ENCODE data around the gene GDPD5.

Gene GDPD5

GRCh38 chr11:75469785-75470405 is 55.8 kb downstream of the GDPD5 start:
- DNase-seq: no peak

- DNase-seq: no peak
These were observed 57.0 kb downstream of the GDPD5 start for GRCh38 chr11:75468534-75469340.

GRCh38 chr11:75467881-75468280 is 57.9 kb downstream of the GDPD5 start:
- DNase-seq: no peak

- no peak for DNase-seq
These were observed 58.4 kb downstream of the GDPD5 start for GRCh38 chr11:75467311-75467710.

GRCh38 chr11:75465701-75466531 is 59.8 kb downstream of the GDPD5 start:
- DNase-seq: no peak

- no peak for DNase-seq
These were observed 62.5 kb downstream of the GDPD5 start for GRCh38 chr11:75463106-75463774.

GRCh38 chr11:75462117-75462653 is 63.6 kb downstream of the GDPD5 start:
- DNase-seq: no peak

- no peak for DNase-seq
These were observed 64.6 kb downstream of the GDPD5 start for GRCh38 chr11:75461151-75461550.

- DNase-seq: no peak
These were observed 69.1 kb downstream of the GDPD5 start for GRCh38 chr11:75456596-75457183.

- DNase-seq: no peak
These were observed 70.8 kb downstream of the GDPD5 start for GRCh38 chr11:75454987-75455386.

GRCh38 chr11:75453916-75454655 is 71.7 kb downstream of the GDPD5 start:
- DNase-seq: no peak

- DNase-seq: no peak
These were observed 74.6 kb downstream of the GDPD5 start for GRCh38 chr11:75450826-75451821.

GRCh38 chr11:75450236-75450635 is 75.5 kb downstream of the GDPD5 start:
- no peak for DNase-seq

- no peak for DNase-seq
These were observed 76.0 kb downstream of the GDPD5 start for GRCh38 chr11:75449776-75450175.

GRCh38 chr11:75449271-75449670 is 76.5 kb downstream of the GDPD5 start:
- no peak for DNase-seq

GRCh38 chr11:75447415-75447814 is 78.3 kb downstream of the GDPD5 start:
- DNase-seq: no peak

- peak; percentile 17 for DNase-seq
These were observed 80.3 kb downstream of the GDPD5 start for GRCh38 chr11:75445315-75445953.

- no peak for DNase-seq
These were observed 82.7 kb downstream of the GDPD5 start for GRCh38 chr11:75443043-75443442.

GRCh38 chr11:75442161-75442885 is 83.4 kb downstream of the GDPD5 start:
- no peak for DNase-seq
